ENCODE results near the gene FKBP1A. TPM values are rescaled to one million over a fixed set of nuclear protein-coding genes. Genes with fewer than 3 reads are reported as not detected.

FKBP1A gene
- total and polyA plus RNA-seq, 12 donors: 51.7 to 917 (median 137) TPM

DNA sequence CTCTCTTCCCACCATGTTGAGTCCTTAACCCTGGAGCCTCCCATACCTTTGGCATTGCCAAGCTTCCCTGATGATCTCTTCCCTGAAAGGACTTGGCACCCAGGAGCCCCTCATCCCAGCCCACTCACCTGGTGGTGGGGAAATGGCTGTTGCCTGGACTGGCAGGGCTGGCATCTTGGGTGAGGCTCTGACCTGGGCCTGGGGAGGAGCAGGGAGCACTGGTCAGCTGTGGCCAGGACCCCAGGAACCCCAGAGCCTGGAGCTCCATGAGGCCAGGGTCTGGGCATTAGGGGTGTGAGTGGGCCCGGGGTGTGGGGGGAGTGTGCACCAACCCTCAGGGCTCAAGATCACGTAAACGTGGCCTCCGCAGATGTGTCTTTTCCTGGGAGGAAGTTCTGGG is 73.4 kb downstream of the FKBP1A start:
- H3K27me3 ChIP-seq: no peaks in the 10 kb centered on the region
- no peaks in the 10 kb centered on the region for H3K9me3 ChIP-seq (replicated peaks in 1 of 3)
- no peaks in the 10 kb centered on the region for H3K36me3 ChIP-seq (replicated peaks in 1 of 2)
- 76 to 91% (median 81%) methylated on average over 3 to 4 of the region's 4 CpGs; no CpG with 5 or more reads in 1 of the 4 donors for WGBS, 4 donors
- no peak overlapping the region for H3K4me3 ChIP-seq
- no peak for DNase-seq
- no peak overlapping the region for H3K27ac ChIP-seq
- TF ChIP-seq CTCF (IDR thresholded peaks at IDR 0.05) (no peak), POLR2A (IDR thresholded peaks at IDR 0.05) (no peak)
- H3K4me1 ChIP-seq (replicated peaks in 1 of 2): peaks cover 0 to 7% of the 10 kb centered on the region in 2 donors
- intact Hi-C loops (cut with DNase I): no loop called here

DNA sequence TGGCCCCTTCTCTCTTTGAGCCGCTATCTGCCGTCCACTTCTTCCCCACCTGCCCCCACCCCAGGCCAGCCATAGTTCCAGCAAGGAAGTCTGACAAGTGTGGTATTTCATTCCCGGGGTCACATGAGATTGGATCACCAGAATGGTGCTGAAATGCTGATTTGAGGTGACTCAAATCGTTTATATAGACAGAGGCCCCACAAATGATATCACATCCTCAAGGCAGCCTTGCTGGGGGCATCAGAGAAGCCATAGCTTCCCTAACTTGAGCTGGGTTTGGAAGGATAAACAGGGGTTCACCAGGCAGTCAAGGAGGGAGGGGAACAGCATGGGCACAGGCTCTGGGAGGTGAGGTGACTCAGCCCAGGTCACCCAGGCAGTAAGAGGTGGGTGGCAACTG is 73.8 kb downstream of the FKBP1A start:
- no peaks in the 10 kb centered on the region for H3K27me3 ChIP-seq
- H3K4me3 ChIP-seq: no peak overlapping the region
- no peaks in the 10 kb centered on the region for H3K9me3 ChIP-seq (replicated peaks in 1 of 3)
- intact Hi-C loops (cut with DNase I): no loop called here
- no peak overlapping the region for H3K27ac ChIP-seq
- H3K36me3 ChIP-seq (replicated peaks in 1 of 2): no peaks in the 10 kb centered on the region
- peaks cover 0 to 6% of the 10 kb centered on the region in 2 donors for H3K4me1 ChIP-seq (replicated peaks in 1 of 2)
- no peak for DNase-seq
- 75 to 84% (median 80%) methylated on average over 4 of the region's 4 CpGs for WGBS, 4 donors
- TF ChIP-seq CTCF (IDR thresholded peaks at IDR 0.05): no peak

Other genes with a start within 250 kb of the FKBP1A start
- 1 to 10 TPM in 2 of 9 donors, under 1 TPM in 5, not detected in 2; 0.42 to 4.1 (median 0.97) TPM for gene TMEM74B, start 208.1 kb downstream of the FKBP1A start, total RNA-seq
- 1 to 10 TPM in 2 of 3 donors, under 1 TPM in 1; 0.24 to 9.5 (median 5.2) TPM for gene TMEM74B, start 208.1 kb downstream of the FKBP1A start, polyA plus RNA-seq
- gene C20orf202, start 189.6 kb downstream of the FKBP1A start, total RNA-seq: under 1 TPM in 6 of 9 donors, not detected in 3; 0.25 to 0.95 (median 0.39) TPM
- under 1 TPM; 0.17 to 0.40 (median 0.29) TPM for gene C20orf202, start 189.6 kb downstream of the FKBP1A start, polyA plus RNA-seq
- gene RAD21L1, start 167.0 kb downstream of the FKBP1A start, total RNA-seq: under 1 TPM in 1 of 9 donors, not detected in 8; 0.06 TPM
- gene RAD21L1, start 167.0 kb downstream of the FKBP1A start, polyA plus RNA-seq: under 1 TPM in 1 of 3 donors, not detected in 2; 0.07 TPM
- gene SNPH, start 126.8 kb downstream of the FKBP1A start, total RNA-seq: 10 to 100 TPM in 2 of 9 donors, 1 to 10 TPM in 7; 3.3 to 18.9 (median 5.8) TPM
- 10 to 100 TPM in 1 of 3 donors, 1 to 10 TPM in 2; 2.1 to 12.8 (median 4.2) TPM for gene SNPH, start 126.8 kb downstream of the FKBP1A start, polyA plus RNA-seq
- gene SDCBP2, start 63.9 kb downstream of the FKBP1A start, total RNA-seq: 1 to 10 TPM in 7 of 9 donors, under 1 TPM in 2; 0.43 to 7.6 (median 2.7) TPM
- 1 to 10 TPM; 2.4 to 3.8 (median 3.0) TPM for gene SDCBP2, start 63.9 kb downstream of the FKBP1A start, polyA plus RNA-seq
- 100 to 1,000 TPM in 5 of 9 donors, 10 to 100 TPM in 4; 52.5 to 491 (median 117) TPM for gene NSFL1C, start 73.8 kb upstream of the FKBP1A start, total RNA-seq
- 100 to 1,000 TPM in 1 of 3 donors, 10 to 100 TPM in 2; 46.1 to 510 (median 61.1) TPM for gene NSFL1C, start 73.8 kb upstream of the FKBP1A start, polyA plus RNA-seq
- gene SIRPB2, start 98.4 kb upstream of the FKBP1A start, total RNA-seq: 10 to 100 TPM in 6 of 9 donors, 1 to 10 TPM in 2, under 1 TPM in 1; 0.61 to 19.7 (median 12.2) TPM
- 1 to 10 TPM; 1.8 to 2.5 (median 1.9) TPM for gene SIRPB2, start 98.4 kb upstream of the FKBP1A start, polyA plus RNA-seq
- 1 to 10 TPM in 1 of 9 donors, under 1 TPM in 1, not detected in 7; 0.43 to 3.3 TPM for gene SIRPD, start 164.7 kb upstream of the FKBP1A start, total RNA-seq
- 1 to 10 TPM in 1 of 3 donors, not detected in 2; 1.5 TPM for gene SIRPD, start 164.7 kb upstream of the FKBP1A start, polyA plus RNA-seq
- 10 to 100 TPM in 1 of 9 donors, 1 to 10 TPM in 7, under 1 TPM in 1; 0.49 to 15.1 (median 5.1) TPM for gene SIRPB1, start 227.0 kb upstream of the FKBP1A start, total RNA-seq
- gene SIRPB1, start 227.0 kb upstream of the FKBP1A start, polyA plus RNA-seq: 1 to 10 TPM in 2 of 3 donors, under 1 TPM in 1; 0.51 to 4.0 (median 3.7) TPM

Measured in adrenal gland (tissue), 12 donors.